Cerebellar nuclear complex (tissue), 1 donor: ENCODE results near the gene UBE2F.
"Not testable (repeated sequence)": the region's sequence is repeated elsewhere in the genome, so short reads cannot be mapped to it uniquely, and the experiment has no call there.

Source experiments
- DNase-seq, 2 experiments: peaks; one replicate each; lab custom pipeline; 2025; lab: John Stamatoyannopoulos, UW

UBE2F gene

GRCh38 chr2:237980087-237980486 lies 13.3 kb downstream of the UBE2F start:
- no peak for DNase-seq

GRCh38 chr2:237980751-237981150 lies 13.9 kb downstream of the UBE2F start:
- no peak for DNase-seq

DNA sequence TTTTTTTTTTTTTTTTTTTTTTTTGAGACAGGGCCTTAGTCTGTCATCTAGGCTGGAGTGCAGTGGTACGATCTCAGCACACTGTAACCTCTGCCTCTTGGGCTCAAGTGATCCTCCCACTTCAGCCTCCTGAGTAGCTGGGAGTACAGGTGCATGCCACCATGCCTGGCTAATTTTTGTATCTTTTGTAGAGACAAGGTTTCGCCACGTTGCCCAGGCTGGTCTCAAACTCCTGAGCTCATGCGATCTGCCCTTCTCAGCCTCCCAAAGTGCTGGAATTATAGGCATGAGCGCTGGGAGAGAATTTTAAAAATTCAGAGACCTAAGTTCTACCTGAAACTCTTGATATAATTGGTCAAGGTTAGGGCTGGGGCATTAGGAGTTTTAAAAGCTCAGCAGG lies 14.8 kb downstream of the UBE2F start:
- DNase-seq: not testable (repeated sequence)

GRCh38 chr2:237982039-237982725 lies 15.4 kb downstream of the UBE2F start:
- no peak for DNase-seq

- DNase-seq: no peak
These were observed 17.1 kb downstream of the UBE2F start for GRCh38 chr2:237983922-237984321.

- DNase-seq: no peak
These were observed 20.5 kb downstream of the UBE2F start for GRCh38 chr2:237987268-237987667.

DNA sequence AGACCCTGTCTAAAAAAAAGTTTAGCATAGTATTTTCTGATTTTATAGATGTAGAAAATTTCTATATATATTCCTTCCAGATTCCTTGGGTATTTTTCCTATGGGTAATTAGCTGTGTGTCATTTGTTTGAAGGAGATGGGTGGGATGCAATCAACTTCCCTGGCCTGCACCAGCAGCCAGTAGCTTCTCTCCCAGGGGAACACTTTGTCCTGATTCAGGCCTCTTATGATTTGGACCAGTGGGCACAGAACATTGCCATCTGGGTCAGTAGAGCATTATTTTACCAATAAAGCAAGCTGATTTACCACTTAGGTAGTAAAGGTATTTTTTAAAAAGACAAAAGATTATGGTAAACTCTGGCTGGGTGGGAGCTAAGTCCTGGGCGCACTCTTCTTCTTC lies 26.9 kb downstream of the UBE2F start:
- DNase-seq: no peak

GRCh38 chr2:237995036-237995435 lies 28.2 kb downstream of the UBE2F start:
- no peak for DNase-seq

GRCh38 chr2:237996021-237996593 lies 29.3 kb downstream of the UBE2F start:
- DNase-seq: no peak

DNA sequence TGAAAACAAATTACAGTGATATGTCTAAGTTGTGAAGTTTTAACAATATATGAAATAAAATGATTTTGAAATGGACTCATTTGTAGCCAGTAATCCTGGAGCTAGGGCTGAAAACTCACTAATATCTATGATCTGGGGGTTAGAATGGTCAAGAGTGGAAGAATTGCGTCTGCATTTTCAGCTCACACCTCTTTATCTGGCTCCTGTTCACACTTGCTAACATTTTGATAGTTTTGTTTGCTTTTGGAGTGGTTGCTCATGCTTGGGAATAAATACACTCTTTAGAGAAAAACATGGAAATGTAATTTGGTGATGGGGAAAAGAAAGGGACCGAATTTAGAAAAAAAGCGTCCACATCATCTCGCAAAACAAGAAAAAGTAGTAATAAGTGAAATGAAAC lies 30.7 kb downstream of the UBE2F start:
- no peak for DNase-seq

- no peak for DNase-seq
These were observed 31.7 kb downstream of the UBE2F start for GRCh38 chr2:237998530-237998929.

DNA sequence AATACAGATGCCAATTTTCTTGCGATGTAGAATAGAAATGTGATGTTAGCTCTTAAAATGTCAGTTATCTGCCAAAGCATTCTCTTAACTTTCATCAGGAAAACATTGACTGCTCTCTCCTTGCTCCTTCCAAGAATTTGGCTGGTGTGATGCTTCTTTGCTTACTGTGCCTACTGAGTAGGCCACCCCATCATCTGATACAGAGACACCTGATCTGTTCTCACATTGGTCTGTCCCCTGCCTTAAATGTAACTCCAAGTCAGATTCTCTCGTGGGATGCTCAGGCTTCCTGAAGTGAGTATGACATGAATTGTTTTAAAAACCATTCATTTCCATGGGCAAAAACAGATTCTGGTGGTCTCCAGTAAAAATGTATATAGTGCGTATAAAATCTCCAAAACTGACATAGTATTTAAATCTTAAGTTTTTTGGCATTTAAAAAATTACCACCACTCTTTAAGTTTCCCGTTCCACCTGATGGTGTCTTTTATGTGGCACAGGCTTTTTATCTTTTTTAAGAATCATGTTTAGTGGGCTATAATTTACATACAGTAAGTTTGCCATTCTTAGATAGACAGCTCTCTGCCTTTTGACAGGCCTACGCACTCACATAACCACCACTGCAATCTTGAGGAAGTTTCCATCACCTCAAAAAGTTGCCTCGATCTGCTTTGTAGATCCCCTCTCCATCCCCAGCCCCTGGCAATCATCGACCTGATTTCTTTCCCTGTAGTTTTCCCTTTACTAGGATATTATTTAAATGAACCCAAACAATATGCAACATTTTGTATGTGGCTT lies 36.6 kb downstream of the UBE2F start:
- no peak for DNase-seq

DNA sequence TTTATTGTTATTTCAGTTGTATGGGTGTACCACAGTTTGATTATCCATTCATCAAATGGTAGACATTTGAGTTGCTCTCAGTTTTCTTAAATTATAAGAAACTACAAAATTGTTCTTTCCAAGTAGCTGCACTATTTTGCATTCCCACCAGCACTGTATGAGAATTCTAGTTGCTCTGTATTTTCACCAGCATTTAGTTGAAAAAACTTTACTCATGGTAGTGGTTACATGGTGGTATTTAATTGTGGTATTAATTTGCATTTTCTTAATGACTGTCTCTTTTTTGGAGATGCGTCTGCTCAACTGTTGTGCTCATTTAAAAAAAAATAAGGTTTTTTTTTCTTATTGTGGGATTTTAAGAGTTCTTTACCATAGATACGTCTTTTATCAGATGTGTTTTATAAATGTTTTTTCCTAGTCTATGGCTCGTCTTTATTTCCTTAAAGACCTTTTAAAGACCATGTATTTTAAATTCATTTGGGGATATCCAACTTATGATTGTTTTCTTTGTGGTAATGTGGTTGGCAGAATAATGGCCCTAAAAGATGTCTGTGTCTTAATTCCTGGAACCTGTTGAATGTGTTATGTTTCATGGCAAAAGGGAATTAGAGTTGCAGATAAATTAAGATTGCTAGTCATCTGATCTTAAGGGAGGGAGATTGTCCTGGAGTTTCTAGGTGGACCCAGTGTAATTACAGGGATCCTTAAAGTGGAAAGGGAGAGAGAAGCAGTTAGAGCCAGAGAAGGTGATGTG lies 37.4 kb downstream of the UBE2F start:
- DNase-seq: no peak

- DNase-seq: no peak
These were observed 38.7 kb downstream of the UBE2F start for GRCh38 chr2:238005528-238005927.

- DNase-seq: no peak
These were observed 39.7 kb downstream of the UBE2F start for GRCh38 chr2:238006510-238006909.

- DNase-seq: no peak
These were observed 41.1 kb downstream of the UBE2F start for GRCh38 chr2:238007924-238008323.

DNA sequence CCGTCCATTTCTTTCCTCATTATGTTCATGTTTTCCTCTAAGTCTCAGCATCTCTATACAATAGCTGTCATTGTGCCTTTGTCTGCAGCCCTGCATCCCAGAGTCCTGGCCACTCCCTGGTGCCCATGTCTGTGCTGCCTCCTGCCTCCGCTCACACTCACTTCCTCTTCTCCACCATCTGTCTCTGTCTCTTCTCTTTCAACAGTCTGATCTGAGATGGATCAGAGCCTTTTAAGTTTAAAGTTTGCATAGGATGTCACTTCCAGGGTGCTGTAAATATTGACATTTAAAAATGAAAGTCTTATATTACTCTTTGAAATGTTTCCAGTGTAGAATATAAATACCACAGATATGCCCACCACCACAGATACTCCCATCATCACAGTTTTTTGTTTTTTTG lies 42.7 kb downstream of the UBE2F start:
- DNase-seq: no peak

- no peak for DNase-seq
These were observed 43.8 kb downstream of the UBE2F start for GRCh38 chr2:238010572-238010971.

DNA sequence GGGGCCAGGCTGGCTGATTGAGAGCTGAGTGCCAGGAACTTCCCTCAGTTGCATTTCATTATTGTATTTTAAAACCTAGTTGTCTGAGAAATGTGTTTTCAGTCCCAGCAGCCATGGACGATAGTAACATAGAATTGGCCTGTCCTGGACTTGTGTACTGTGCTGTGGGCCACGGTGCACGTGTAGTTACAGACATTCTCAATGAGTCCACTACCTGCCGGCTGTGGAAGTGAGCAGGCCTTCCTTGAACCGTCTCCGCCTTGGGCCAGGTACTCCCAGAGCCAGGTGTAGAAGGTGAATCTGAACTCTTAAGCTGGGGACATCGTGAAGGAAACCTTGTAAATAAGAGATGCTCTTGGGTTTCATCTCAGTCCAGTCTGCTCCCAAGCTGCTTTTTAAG lies 47.0 kb downstream of the UBE2F start:
- DNase-seq: no peak

DNA sequence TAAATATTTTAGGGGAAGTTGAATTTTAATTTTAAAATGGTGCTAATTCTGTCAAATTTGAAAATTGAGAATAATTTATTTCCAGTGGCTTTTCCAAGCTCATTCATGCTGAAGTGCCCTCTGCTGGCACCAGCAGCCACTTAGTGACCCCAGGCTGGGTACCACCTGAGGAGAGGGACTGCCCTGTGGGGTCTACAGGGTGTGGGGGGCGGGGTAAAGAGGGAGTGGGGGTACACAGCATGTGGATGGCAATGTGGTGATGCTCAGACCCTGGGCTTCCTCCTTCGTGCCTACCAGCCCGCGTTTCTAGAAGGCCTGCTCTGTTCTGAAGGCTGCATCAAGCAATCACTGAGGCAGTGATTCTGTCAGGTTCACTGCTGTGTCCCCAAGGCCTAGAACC lies 48.9 kb downstream of the UBE2F start:
- no peak for DNase-seq

DNA sequence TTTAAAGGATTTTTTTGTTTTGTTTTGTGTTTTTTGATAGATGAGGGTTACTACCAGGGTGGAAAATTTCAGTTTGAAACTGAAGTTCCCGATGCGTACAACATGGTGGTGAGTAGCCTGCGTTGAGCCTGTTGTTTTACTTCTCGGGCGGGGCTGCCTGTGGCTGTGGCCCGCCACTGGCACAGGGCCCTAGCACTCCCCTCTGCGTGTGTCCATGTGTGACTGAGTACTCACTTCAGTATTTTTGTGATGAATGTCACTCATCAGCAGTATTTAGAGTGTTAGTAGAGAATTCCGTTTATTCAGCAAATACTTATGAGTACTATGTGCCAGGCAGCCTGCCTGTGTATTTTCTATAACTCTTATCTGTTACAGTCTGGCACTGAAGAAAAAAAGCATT lies 49.7 kb downstream of the UBE2F start:
- DNase-seq: no peak

- DNase-seq: no peak
These were observed 53.1 kb downstream of the UBE2F start for GRCh38 chr2:238019962-238020361.

DNA sequence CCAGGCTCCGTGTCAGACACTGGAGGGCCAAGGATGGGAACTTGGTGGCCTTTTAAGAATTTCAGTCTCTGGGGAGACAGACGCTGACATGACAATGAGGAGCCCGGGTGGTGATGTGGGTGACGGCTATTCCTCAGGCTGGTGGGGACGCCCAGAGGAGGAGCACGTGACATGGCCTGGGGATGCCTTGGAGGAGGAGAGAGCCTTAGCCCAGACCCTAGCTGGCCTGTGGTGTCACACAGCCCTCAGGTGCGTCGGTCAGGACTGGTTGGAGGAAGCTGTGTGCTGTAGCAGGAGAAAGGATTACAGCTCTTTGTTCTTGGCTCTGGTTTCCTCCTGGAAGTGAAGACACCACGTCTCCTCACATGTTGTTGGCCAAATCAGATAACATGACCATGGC lies 54.0 kb downstream of the UBE2F start:
- DNase-seq: no peak
